Cardiac septum (tissue), 1 donor: ENCODE results near the gene SPIRE2. TPM values are rescaled to one million over a fixed set of nuclear protein-coding genes. Genes with fewer than 3 reads are reported as not detected.
"Not testable (repeated sequence)": the region's sequence is repeated elsewhere in the genome, so short reads cannot be mapped to it uniquely, and the experiment has no call there.

ENCODE experiments used
- DNase-seq: peaks from one replicate; pipeline ENCODE4 v3.0.0-alpha.2; 2020; ENCODE audit warnings: low spot score
- intact Hi-C: fragments of 100-400 bp; cut with DNase I; formaldehyde crosslinking; loops from one replicate; pipeline ENCODE4 v1.14.0; 2022
- total RNA-seq: library from RNA; stranded (reverse); fragmentation: NEBNext Ultra II Directional; extraction: Animal tissue kit (Norgen Biotek cat#: 25700); gene quantifications from one replicate; pipeline ENCODE4 v1.2.1, GENCODE V29; 2021
- donor health status: DM: no; HTN: no; CAD: no.

The SPIRE2 gene
- total RNA-seq, 1 donor from 2014 or later: 0.92 TPM

DNA sequence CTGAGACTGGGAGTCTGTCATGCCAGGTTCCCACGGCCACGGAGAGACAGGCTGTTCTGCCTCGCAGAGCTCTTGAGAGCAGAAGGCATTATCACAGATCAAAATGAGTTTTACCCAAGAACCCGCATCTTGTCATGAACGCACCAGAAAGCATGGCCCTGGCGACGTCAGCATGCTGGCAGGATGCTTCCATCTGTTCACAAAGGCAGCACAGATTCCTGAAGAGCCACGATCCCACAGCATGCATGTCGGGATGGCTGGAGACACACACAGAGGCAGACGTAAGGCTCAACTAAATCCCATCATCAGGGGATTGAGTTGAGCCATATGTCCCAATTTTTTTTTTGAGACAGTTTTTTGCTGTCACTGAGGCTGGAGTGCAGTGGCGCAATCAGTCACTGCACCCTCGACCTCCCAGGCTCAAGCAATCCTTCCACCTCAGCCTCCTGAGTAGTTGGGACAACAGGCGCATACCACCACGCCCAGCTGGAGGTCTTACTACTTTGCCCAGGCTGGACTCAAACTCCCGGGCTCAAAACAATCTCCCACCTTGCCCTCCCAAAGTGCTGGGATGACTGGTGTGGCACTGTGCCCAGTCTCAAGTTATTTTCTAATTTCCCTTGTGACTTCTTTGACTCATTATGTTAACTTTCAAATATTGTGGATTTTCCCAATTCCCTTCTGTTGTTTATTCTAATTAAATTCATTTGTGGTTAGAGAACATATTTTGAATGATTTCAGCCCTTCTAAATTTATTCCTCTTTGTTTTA is 23.0 kb upstream of the SPIRE2 start:
- intact Hi-C loops: no loop called here
- DNase-seq: no peak

DNA sequence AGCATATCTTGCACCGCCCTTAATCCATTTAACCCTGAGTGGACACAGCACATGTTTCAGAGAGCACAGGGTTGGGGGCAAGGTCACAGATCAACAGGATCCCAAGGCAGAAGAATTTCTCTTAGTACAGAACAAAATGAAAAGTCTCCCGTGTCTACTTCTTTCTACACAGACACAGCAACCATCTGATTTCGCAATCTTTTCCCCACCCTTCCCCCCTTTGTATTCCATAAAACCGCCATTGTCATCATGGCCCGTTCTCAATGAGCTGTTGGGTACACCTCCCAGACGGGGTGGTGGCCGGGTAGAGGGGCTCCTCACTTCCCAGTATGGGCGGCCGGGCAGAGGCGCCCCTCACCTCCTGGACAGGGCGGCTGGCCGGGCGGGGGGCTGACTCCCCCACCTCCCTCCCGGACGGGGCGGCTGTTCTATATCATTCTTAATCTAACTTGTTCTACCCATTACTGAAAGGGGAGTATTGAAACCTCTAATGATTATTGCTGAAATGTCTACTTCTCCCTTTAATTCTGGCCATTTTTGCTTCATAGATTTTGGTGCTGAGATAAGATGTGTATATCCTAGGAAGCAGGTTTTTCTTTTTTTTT is 21.6 kb upstream of the SPIRE2 start:
- DNase-seq, intact Hi-C loops: not testable (repeated sequence)

DNA sequence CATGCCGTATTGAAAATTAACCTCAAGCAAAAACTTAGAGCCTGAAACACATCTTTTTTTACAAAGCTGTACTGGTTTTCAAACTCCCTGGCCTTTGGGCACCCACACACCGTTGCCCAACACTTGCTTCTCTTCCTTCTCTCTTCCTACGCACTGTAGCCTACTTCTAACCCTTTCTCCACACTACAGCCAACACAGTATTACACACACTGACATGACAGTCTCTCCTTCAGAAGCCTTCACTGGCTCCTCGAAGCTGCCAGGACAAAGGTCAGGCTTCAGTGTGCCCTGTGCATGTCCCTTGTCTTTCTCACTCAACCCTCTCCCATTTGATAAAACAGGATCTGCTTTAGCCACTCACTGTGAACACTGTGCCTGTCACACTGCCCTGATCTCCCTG is 19.8 kb upstream of the SPIRE2 start:
- intact Hi-C loops: no loop called here
- DNase-seq: no peak

DNA sequence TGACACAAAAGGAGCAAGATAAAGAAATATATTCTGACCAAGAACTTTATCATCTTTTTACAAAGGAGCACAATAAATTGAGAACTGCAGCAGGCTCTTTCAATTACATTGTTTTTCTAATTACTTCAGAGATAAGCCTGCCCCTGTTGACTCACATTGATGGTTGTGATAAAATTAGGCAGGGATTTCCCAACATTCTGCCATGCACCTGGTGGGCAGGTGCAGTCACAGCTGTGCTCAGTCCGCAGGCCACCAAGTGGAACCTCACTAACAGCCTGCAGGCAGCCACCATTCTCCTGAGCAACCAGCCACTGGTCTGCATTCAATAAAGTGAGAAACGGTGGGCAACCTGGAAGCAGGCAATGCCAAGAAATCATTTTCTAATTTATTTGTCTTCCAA is 17.0 kb upstream of the SPIRE2 start:
- intact Hi-C loops: no loop called here
- no peak for DNase-seq

DNA sequence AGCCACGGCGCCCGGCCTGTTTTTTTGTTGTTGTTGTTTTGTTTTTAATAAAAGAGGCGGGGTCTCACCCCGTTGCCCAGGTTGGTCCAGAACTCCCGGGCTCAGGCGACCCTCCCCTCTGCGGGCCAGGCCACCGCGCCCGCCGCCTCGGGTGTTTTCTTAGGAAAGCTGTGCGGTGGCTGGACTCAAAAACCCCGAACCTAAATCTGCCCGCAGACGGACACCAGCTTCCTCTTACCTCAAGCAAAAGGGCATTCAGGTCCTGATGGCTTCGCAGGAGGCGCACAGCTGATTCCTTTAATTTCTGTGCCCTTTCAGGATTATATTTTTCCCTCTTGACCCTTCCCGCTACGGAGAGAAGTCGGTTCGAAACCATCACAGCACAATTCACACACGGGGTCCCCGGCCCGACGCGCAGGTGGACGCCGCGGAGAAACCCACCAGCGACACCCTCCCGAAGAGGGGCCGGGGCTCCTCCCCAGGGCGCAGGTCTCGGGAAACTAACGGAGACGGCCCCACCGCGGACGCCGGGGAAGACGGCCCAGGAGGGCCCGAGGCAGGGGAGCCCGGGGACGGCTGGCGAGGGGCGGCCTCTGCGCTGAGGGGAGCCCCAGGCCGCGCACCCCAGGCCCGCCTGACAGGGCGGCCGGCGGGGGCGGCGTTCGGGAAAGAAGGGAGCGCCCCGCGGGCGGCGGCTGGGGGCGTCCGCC is 12.5 kb upstream of the SPIRE2 start:
- intact Hi-C loops: loop anchor here (5.0 kb wide), 1 partner anchor 57 kb away; the partner anchor contains the start of gene TCF25
- no peak for DNase-seq

DNA sequence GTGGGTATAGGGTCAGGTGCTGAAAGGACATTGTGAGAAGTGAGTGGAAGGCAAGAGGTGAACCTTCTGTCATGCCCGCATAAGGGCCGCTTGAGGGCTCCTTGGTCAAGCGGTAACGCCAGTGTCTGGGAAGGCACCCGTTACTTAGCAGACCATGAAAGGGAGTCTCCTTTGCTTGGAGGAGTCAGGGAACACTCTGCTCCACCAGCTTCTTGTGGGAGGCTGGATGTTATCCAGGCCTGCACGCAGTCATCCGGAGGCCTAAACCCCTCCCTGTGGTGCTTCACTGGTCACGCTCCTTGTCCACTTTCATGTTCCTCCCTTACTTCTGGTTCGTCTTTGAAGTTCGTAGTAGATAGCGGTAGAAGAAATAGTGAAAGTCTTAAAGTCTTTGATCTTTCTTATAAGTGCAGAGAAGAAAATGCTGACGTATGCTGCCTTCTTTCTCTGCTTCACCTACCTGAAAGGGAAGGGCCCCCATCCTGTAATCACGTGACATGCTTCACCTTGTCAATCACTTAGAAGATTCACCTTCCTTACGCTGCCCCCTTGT is 9.3 kb upstream of the SPIRE2 start:
- not testable (repeated sequence) for DNase-seq

DNA sequence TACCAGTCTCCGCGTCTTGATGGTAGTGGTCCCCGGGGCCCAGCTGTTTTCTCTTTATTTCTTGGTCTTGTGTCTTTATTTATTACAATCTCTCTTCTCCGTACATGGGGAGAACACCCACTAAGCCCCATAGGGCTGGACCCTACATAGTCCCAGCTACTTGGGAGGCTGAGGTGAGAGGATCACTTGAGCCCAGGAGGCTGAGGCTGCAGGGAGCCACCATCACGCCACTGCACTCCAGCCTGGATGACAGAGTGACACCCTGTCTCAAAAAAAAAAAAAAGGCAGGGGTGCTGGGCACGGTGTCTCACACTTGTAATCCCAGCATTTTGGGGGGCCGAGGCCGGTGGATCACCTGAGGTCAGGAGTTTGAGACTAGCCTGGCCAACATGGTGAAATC is 8.8 kb upstream of the SPIRE2 start:
- not testable (repeated sequence) for DNase-seq
- intact Hi-C loops: loop anchor here (5.0 kb wide), 1 partner anchor 53 kb away; the partner anchor contains the start of gene TCF25

More for the DNA sequence above, 9.3 kb upstream of the SPIRE2 start:
- intact Hi-C loops: loop anchor here (5.0 kb wide), 1 partner anchor 53 kb away; the partner anchor contains the start of gene TCF25

DNA sequence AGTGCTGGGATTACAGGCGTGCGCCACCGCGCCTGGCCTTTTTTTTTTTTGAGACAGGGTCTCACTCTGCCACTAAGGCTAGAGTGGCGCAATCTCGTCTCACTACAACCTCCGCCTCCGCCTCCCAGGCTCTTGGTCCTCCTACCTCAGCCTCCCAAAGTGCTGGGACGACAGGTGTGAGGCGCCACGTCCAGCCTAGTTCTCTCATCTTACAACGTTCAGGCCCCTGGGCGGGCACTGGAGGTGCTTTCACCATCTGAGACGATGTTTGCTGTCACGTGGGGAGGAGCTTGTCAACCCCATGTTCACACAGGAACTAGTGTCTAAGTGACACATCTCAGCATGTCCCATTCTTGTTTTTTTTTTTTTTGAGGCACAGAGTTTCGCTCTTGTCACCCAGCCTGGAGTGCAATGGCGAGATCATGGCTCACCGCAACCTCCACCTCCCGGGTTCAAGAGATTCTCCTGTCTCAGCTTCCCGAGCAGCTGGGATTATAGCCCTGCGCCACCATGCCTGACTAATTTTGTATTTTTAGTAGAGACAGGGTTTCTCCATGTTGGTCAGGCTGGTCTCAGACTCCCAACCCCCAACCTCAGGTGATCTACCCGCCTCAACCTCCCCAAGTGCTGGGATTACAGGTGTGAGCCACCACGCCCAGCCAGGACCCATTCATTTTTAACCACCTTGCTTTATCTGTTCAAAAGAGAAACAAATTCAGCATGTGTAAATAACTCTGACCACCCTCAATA is 6.7 kb upstream of the SPIRE2 start:
- intact Hi-C loops: no loop called here
- no peak for DNase-seq

DNA sequence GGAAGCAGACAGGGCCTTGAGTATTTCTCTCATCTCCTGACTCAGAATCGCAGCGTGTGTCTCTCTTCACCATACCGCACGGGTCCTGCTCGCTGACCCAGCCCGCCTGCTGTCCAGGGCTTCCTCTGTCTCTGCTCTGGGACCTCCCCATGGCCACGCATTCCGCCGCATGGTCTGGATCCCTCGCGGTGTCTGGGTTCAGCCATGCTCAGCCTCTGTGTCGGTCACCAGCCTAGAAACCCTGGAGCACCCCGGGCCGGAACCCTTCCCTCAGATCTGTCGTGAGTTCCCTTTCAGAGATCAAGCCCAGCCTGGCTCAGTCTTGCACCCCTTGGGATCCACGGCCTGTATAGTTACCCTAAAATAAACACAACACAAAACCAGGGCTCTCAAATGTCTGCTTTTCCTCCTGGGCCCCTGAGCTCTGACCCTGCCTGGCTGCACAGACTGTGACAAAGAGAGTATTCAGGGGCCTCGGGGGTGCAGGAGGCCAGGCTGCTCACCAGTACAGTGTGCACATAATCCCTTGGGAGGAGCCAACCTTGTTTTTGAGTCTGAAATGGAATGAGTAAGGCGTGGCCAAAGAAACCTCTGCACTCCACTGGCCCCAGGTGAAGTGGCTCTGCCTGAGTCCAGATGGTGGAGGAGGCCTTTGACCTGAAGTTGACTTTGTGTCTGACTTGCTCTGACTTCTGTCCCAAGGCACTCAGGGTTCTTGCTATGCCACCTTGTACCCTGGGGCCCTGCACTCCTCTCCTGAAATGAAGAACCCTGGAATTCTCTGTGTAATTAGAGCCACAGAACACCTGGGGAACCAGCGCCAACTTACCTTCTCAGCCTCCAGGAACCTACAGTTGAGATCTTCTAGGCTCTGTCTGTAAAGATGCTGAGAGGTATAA is 5.8 kb upstream of the SPIRE2 start:
- intact Hi-C loops: no loop called here
- DNase-seq: no peak

DNA sequence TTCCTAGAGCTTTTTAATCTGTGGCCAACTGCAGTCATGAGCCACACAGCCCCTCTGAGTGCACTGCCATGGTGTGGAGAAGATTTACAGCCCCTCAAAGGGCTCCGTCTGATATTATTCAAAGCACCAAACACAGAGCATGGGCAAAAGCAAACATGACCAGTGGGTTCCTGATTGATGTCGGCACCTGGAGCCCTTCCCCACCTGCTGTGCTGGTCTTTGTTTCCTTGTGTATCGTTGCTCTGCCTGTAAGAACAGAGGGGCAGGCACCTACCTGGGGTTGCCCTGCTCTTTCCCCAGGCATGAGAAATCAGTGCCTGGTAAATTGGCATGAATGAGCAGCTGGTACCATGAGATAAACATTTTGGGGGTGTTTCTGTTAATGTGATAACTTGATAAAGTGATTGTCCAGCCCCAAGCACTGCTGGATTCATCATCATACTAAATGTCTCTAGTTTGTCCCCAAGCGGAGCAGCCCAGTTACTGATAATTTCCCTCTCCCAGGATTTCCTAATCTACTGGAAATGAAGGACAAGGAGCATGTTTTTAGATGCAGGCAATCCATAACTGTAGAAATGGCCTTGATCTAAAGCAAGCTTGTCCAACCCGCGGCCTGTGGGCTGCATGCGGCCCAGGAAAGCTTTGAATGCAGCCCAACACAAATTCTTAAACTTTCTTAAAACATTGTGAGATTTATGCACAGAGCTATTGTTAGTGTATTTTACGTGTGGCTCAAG is 5.0 kb upstream of the SPIRE2 start:
- DNase-seq: no peak
- intact Hi-C loops: no loop called here

DNA sequence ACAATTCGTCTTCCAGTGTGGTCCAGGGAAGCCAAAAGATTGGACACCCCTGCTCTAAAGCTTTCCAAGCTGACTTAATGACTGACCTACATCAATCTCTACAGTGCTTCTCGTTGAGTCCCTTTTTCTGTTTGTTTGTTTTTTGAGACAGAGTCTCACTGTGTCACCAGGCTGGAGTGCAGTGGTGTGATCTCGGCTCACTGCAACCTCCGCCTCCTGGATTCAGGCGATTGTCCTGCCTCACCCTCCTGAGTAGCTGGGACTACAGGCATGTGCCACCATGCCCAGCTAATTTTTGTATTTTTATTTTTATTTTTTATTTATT is 4.5 kb upstream of the SPIRE2 start:
- intact Hi-C loops, DNase-seq: not testable (repeated sequence)

DNA sequence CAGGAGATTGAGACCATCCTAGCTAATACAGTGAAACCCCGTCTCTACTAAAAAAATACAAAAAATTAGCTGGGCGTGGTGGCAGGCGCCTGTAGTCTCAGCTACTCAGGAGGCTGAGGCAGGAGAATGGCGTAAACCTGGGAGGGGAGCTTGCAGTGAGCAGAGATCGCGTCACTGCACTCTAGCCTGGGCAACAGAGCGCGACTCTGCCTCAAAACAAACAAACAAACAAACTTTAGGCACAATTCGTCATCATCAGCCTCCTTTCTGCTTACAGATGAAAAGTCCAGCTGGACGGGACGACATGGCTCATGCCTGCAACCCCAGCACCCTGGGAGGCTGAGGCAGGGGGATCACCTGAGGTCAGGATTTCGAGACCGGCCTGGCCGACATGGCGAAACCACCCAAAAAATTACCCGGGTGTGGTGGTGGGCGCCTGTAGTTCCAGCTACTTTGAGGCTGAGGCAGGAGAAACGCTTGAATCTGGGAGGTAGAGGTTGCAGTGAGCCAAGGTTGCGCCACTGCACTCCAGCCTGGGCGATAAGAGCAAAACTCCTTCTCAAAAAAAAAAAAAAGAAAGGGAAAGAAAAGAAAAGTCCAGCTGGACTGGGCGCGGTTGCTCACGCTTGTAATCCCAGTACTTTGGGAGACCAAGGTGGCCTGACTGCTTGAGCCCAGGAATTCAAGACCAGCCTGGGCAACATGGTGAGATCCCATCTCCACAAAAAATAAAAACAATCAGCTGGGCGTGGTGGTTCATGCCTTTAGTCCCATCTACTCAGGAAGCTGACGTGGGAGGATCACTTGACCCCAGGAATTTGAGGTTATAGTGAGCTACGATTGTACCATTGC is 1.5 kb upstream of the SPIRE2 start:
- intact Hi-C loops: no loop called here
- DNase-seq: no peak

DNA sequence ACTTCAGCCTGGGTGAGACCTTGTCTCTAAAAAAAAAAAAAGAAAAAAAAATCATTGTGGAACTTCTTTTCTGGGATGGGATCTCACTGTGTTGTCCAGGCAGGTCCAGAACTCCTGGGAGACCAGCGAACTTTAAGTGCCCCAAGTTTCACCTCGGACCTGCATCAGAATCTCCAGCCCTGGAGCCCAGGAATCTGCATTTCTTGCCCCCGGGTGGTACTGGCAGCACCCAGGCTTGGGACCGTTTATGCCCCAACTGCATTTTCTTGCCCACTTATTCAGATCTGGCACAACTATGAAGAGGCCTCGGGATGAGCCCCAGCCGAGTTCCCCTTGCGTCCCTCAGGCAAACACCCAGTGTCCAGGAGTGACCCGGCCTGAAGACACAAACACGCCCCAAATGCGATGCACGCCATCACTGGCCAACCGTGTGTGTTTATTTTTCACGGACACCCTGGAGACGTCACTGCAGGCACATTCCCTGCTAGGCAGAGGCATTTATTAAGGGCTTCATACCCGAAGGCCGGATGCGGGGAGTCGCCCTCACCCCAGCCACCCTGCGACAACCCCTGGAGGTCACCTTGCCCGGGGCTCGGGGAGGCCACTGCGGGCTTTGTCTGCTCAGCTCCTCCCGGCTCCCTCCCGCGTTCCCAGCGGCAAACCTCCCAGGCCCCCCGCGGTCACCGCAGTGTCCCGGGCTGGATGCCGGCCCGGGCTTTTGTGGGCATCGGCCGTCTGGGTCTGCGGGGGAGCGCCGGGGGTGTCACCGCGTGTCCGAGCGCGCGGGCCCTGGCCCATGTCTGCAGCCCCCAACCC is 684 bp upstream of the SPIRE2 start:
- DNase-seq: no peak
- intact Hi-C loops: no loop called here

DNA sequence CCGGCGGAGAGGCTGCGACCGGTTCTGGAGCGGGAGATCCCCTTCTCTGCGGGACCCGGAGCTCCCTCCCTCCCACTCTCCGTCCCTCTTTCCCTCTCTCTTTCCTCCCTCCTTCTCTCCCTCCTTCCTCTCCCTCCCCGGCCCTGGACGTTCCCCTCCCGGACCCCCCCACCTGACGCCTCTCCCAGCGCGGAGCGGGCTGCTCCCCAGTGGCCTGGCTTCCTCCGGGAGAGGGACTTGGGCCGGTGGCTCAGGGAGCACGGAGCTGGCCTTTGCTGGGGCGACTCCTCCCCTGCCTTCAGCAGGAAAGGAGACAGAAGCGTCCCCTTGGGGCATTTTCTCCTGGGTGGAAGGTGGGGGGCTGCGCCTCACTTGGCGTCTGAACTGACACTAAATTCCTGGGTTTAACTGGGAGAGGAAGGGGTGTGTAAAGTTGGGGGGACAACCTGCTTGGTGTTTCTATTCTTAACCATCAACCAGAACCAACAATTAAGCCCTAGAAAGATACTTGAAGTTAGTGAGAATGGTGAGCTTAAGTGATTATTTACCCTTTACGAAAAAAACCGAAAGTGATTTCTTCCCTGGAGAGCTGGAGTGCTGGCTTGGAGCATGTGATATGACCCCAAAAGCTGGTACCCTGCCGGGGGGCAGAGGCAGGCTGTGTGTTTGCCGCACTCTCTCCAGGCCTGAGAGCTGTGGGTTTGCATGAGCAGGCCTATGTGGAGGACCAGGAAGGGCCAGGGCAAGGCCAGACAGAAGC is 775 bp downstream of the SPIRE2 start:
- no peak for DNase-seq
- intact Hi-C loops: no loop called here

DNA sequence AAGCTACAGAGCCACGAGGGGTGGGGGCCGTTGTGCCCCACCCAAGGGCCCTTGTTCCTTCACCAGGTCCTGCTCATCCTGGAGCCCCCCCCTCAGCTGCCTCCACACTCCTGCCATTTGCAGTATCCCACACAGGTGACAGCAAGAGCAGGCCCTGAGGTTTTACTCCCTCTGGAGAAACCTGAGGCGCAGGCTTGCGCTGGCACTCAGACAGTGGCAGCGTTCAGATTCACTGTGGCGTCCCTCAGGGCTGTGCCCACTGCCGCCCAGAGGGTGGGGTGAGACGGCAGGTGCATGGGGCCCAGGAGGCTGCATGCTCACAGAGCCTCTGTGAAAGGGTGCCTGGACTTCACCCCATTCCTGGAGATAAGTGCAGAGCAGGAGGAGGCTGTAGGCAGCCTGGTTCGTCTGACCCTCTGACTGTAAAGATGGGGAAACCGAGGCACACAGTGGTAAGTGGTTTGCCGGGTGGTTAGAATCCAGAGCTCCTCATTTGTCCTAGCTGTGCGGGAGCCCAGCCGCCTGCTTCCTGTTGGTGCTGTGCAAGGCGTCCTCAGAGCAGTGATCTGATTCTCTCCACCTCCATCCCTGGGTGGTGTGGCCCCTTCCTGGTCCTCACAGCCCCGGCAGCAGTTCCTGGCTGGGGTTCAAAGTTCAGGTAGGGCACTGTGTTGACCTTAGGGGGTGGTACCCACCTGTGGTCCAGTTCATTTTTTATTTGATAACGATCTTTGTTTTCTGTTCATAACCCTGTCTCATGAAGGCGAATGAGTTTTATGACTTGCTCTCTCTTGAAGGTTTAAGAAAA is 1.6 kb downstream of the SPIRE2 start:
- DNase-seq: no peak
- intact Hi-C loops: no loop called here
